ENCODE data around the gene INSC. TPM values are rescaled to one million over a fixed set of nuclear protein-coding genes. Genes with fewer than 3 reads are reported as not detected.

INSC gene
- total and polyA plus RNA-seq, 9 of the 15 experiments (the other 6 are each of a cell fraction or from before 2014, with no cell fraction given), result not detected

DNA sequence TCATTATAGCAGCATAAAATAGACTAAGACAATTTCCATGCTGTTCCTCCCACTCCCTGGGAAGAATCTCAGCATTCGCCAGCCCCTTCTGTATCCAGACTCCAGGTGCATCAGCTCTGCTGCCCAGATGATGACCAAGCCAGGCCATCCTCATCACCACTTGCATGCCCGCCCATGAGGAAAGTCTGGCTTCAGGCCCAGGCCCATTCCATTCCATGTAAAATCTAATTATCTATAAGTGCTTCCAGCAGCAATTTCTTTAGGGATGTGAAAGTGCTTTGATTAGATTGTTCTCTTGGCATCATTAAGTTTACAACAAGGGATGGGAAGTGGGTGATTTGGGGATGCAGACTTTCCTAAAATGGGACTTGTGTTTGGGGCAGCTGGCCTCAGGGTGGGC lies 100.3 kb downstream of the INSC start:
- no TSS peak for BruUV-seq (replicated peaks)
- Histone ChIP-seq H3K79me2 (ENCODE audit: control insufficient read depth, insufficient read depth, low read length) (no peaks in the 10 kb centered on the region), H4K20me1 (replicated peaks; ENCODE audit: control insufficient read depth, insufficient read depth, low read length) (no peaks in the 10 kb centered on the region), H3K27ac (ENCODE audit: extremely low read depth, low read depth, low read length) (no peak overlapping the region), H3K4me1 (replicated peaks in 1 of 2; ENCODE audit: control insufficient read depth in 2 of 2, insufficient read depth in 2 of 2, low read length in 2 of 2) (no peaks in the 10 kb centered on the region), H3K4me3 (no peak overlapping the region), H3K9ac (ENCODE audit: insufficient read depth in 1 of 2, low read depth in 2 of 2, low read length in 2 of 2) (no peak overlapping the region), H3K9me1 (ENCODE audit: control insufficient read depth, insufficient read depth, low read length) (no peaks in the 10 kb centered on the region), H3K27me3 (ENCODE audit: control insufficient read depth in 2 of 2, insufficient read depth in 2 of 2, low read length in 2 of 2) (no peaks in the 10 kb centered on the region; a peak in 1 of 5 replicates), H3K9me3 (replicated peaks; ENCODE audit: control insufficient read depth, insufficient read depth, low read depth, low read length) (no peaks in the 10 kb centered on the region), H3K4me2 (ENCODE audit: insufficient read depth, low read length) (no peak overlapping the region), H3K36me3 (ENCODE audit: control insufficient read depth, insufficient read depth, low read length) (no peaks in the 10 kb centered on the region), H2AFZ (ENCODE audit: low read depth, low read length) (no peak overlapping the region)
- intact Hi-C loops (cut with micrococcal nuclease), result no loop called here
- DNase-seq (ENCODE audit: extremely low read depth in 1 of 4, low spot score in 3 of 4) (no peak), FAIRE-seq (no peak), ATAC-seq (no peak)
- CTCF ChIA-PET (ENCODE audit: low intra/inter-chr PET ratio), result no interaction called here
- 0% methylated on average over 2 of the region's 2 CpGs for WGBS (ENCODE audit: insufficient coverage, low coverage, missing lambda C conversion rate)
- TF ChIP-seq JUN (IDR thresholded peaks at IDR 0.05; ENCODE audit: borderline replicate concordance, low read depth, low read length) (no peak), JUN (CRISPR knock-in tag; IDR thresholded peaks at IDR 0.05; ENCODE audit: borderline replicate concordance) (no peak)
- in situ Hi-C loops (cut with MboI), result no loop called here
- POLR2A ChIA-PET, result no interaction called here

DNA sequence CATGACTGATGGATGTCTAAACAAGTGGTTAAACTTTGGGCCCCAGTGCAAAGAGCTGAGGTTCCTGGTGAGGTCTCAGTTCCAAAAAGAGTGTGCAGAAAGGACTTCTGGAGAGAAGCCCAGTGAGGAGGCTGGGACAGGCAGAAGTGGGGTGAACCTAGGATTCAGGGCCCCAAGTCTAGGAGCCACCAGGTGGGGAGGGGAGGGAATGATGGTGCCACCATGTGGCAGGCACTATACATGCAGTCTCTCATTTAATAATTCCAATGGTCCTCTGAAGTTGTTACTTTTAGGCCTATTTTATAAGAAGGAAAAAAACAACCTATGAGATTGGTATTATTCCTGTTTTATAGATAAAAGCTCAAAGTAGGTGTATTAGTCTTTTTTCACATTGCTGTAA lies 102.0 kb downstream of the INSC start:
- Histone ChIP-seq H4K20me1 (replicated peaks; ENCODE audit: control insufficient read depth, insufficient read depth, low read length) (no peaks in the 10 kb centered on the region), H2AFZ (ENCODE audit: low read depth, low read length) (no peak overlapping the region), H3K27ac (ENCODE audit: extremely low read depth, low read depth, low read length) (no peak overlapping the region), H3K4me3 (no peak overlapping the region), H3K4me2 (ENCODE audit: insufficient read depth, low read length) (no peak overlapping the region), H3K9me3 (replicated peaks; ENCODE audit: control insufficient read depth, insufficient read depth, low read depth, low read length) (no peaks in the 10 kb centered on the region), H3K79me2 (ENCODE audit: control insufficient read depth, insufficient read depth, low read length) (no peaks in the 10 kb centered on the region), H3K36me3 (ENCODE audit: control insufficient read depth, insufficient read depth, low read length) (no peaks in the 10 kb centered on the region), H3K9ac (ENCODE audit: insufficient read depth in 1 of 2, low read depth in 2 of 2, low read length in 2 of 2) (no peak overlapping the region), H3K27me3 (ENCODE audit: control insufficient read depth in 2 of 2, insufficient read depth in 2 of 2, low read length in 2 of 2) (no peaks in the 10 kb centered on the region; a peak in 2 of 5 replicates), H3K9me1 (ENCODE audit: control insufficient read depth, insufficient read depth, low read length) (no peaks in the 10 kb centered on the region), H3K4me1 (replicated peaks in 1 of 2; ENCODE audit: control insufficient read depth in 2 of 2, insufficient read depth in 2 of 2, low read length in 2 of 2) (no peaks in the 10 kb centered on the region)
- intact Hi-C loops (cut with micrococcal nuclease) (no loop called here), in situ Hi-C loops (cut with MboI) (no loop called here)
- ChIA-PET CTCF (ENCODE audit: low intra/inter-chr PET ratio) (interaction anchor here (0.6 to 1.3 kb wide), 2 partner anchors 427 to 912 kb away, joined by 3 to 6 read pairs; no protein-coding TSS in a partner anchor), POLR2A (no interaction called here)
- FAIRE-seq (peak; percentile 81), ATAC-seq (peak; percentile 78), DNase-seq (ENCODE audit: extremely low read depth in 1 of 4, low spot score in 3 of 4) (peak; percentile 6 to 44 (median 40))
- no TSS peak for BruUV-seq (replicated peaks)
- TF ChIP-seq ARID2 (IDR thresholded peaks at IDR 0.05) (no peak), SMARCE1 (IDR thresholded peaks at IDR 0.05) (no peak)
- TF ChIP-seq, protein P1, sequence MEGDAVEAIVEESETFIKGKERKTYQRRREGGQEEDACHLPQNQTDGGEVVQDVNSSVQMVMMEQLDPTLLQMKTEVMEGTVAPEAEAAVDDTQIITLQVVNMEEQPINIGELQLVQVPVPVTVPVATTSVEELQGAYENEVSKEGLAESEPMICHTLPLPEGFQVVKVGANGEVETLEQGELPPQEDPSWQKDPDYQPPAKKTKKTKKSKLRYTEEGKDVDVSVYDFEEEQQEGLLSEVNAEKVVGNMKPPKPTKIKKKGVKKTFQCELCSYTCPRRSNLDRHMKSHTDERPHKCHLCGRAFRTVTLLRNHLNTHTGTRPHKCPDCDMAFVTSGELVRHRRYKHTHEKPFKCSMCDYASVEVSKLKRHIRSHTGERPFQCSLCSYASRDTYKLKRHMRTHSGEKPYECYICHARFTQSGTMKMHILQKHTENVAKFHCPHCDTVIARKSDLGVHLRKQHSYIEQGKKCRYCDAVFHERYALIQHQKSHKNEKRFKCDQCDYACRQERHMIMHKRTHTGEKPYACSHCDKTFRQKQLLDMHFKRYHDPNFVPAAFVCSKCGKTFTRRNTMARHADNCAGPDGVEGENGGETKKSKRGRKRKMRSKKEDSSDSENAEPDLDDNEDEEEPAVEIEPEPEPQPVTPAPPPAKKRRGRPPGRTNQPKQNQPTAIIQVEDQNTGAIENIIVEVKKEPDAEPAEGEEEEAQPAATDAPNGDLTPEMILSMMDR (IDR thresholded peaks at IDR 0.05 in 2 of 3, conservative IDR thresholded peaks at IDR 0.05 in 1 of 3; ENCODE audit: insufficient read depth in 2 of 3, low read depth in 1 of 3, low read length in 3 of 3), result peak; percentile 43 to 64 (median 60); a peak in 5 of 6 replicates
